Neural progenitor cell (in vitro differentiated cells): ENCODE data around the gene CTDNEP1.

Experiments
- EZH2 ChIP-seq: fragments of 200-600 bp; sonication (generic); IDR thresholded peaks from 2 replicates; pipeline ENCODE4 v1.6.1; 2017; ENCODE audit warnings: antibody characterized with exemption, mild to moderate bottlenecking, moderate library complexity
- EZH2phosphoT487 ChIP-seq: fragments of 200-600 bp; sonication (generic); IDR thresholded peaks from 2 replicates; pipeline ENCODE4 v1.6.1; 2017; ENCODE audit warnings: antibody characterized with exemption
- TF ChIP-seq, protein P1 (sequence below): fragments of 200-600 bp; sonication (generic); IDR thresholded peaks from 2 replicates; pipeline ENCODE4 v1.5.1; 2017; ENCODE audit warnings: antibody characterized with exemption, mild to moderate bottlenecking

DNA sequence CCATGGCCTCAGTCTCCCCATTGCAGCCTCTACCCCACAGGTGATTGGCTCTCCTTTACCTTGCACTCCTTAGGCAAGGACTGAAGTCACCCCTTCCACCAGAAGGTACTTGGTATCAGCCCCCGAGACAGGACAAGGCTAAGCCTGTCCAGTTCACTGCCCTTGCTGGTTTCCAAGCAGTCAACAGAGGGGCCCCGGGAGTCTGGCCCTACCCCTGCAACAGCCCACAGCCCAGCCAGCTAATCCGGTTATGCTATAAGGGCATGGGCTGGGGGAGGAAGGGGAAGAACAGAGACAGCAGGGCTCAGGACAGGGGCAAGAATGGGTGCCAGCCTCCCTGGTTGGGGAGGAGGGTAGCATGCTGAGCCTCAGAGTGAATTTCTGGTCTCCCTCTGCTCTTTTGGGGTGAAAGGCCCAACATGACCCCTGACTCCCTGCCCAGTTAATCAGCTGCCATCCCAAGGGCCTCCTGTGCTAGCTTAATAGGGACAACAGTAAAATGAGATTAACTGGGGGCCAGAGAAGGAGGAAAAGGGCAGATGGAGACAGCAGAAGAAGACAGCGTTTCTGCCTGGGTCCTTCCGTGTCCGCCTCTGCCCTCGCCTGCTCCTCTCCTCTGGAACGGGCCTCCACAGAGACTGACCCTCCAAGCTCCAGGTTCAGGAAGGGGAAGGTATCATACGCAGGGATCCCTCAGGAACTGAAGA lies 42.6 kb downstream of the CTDNEP1 start:
- TF ChIP-seq, protein P1, sequence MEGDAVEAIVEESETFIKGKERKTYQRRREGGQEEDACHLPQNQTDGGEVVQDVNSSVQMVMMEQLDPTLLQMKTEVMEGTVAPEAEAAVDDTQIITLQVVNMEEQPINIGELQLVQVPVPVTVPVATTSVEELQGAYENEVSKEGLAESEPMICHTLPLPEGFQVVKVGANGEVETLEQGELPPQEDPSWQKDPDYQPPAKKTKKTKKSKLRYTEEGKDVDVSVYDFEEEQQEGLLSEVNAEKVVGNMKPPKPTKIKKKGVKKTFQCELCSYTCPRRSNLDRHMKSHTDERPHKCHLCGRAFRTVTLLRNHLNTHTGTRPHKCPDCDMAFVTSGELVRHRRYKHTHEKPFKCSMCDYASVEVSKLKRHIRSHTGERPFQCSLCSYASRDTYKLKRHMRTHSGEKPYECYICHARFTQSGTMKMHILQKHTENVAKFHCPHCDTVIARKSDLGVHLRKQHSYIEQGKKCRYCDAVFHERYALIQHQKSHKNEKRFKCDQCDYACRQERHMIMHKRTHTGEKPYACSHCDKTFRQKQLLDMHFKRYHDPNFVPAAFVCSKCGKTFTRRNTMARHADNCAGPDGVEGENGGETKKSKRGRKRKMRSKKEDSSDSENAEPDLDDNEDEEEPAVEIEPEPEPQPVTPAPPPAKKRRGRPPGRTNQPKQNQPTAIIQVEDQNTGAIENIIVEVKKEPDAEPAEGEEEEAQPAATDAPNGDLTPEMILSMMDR = no peak
- TF ChIP-seq EZH2 (no peak), EZH2phosphoT487 (no peak)
